HEK293 (cell line): Measurements from ENCODE around the gene LARP1.

Experiments used
- CTCF ChIA-PET: fragments of 350-600 bp; formaldehyde crosslinking; extraction: SDS; loops from one replicate; lab custom pipeline; 2021; ENCODE audit warnings: antibody characterized with exemption; lab: Yijun Ruan, JAX
- POLR2A ChIA-PET: fragments of 300-600 bp; formaldehyde crosslinking; extraction: SDS; loops from one replicate; lab custom pipeline; 2020; ENCODE audit warnings: antibody characterized with exemption, inconsistent platforms; lab: Yijun Ruan, JAX
- H3K27ac ChIP-seq: fragments of 200-500 bp; sonication (Bioruptor generic); 2 replicates; pipeline ENCODE4 v1.5.1; 2014; ENCODE audit warnings: low read depth, low read length, control low read depth, inconsistent platforms; ENCODE audit errors: extremely low read depth
- H3K36me3 ChIP-seq, 2 experiments: fragments of 200-500 bp in 1 of 2; sonication (Bioruptor generic) in 1 of 2; 1 replicate in 1 of 2; 2 replicates in 1 of 2; pipeline ENCODE4 v1.5.1; 2014 to 2017; ENCODE audit warnings: inconsistent platforms in 2 of 2, low read length in 2 of 2; ENCODE audit not compliant: control insufficient read depth in 2 of 2, insufficient read depth in 1 of 2
- H3K4me1 ChIP-seq: fragments of 200-500 bp; sonication (Bioruptor generic); 2 replicates; pipeline ENCODE4 v1.5.1; 2014; ENCODE audit warnings: mild to moderate bottlenecking, low read length, inconsistent platforms; ENCODE audit not compliant: control insufficient read depth, insufficient read depth
- H3K4me3 ChIP-seq: 2 replicates; pipeline ENCODE4 v1.5.1; 2011; ENCODE audit warnings: low read depth, mild to moderate bottlenecking, control low read depth, low read length, moderate library complexity
- H3K9me3 ChIP-seq: fragments of 200-500 bp; sonication (Bioruptor generic); 2 replicates; pipeline ENCODE4 v1.5.1; 2014; ENCODE audit warnings: low read depth, low read length, inconsistent platforms; ENCODE audit not compliant: control insufficient read depth, insufficient read depth
- GLIS2 ChIP-seq: fragments of 450-650 bp; formaldehyde crosslinking; IDR thresholded peaks from 2 replicates; pipeline ENCODE4 v1.5.1; 2016; ENCODE audit warnings: missing biosample characterization, missing genetic modification characterization
- KLF10 ChIP-seq: fragments of 450-650 bp; IDR thresholded peaks from 2 replicates; pipeline ENCODE4 v1.5.1; 2018; ENCODE audit warnings: missing biosample characterization, mild to moderate bottlenecking, missing genetic modification characterization
- KLF7 ChIP-seq: fragments of 450-650 bp; formaldehyde crosslinking; IDR thresholded peaks from 2 replicates; pipeline ENCODE4 v1.5.1; 2016; ENCODE audit warnings: missing biosample characterization, missing genetic modification characterization, borderline replicate concordance
- MEIS1 ChIP-seq: sonication (generic); formaldehyde crosslinking; IDR thresholded peaks from 2 replicates; pipeline ENCODE4 v1.8.1; 2022; ENCODE audit warnings: missing genetic modification reagents, mild to moderate bottlenecking, borderline replicate concordance
- RBAK ChIP-seq: fragments of 450-650 bp; formaldehyde crosslinking; IDR thresholded peaks from 2 replicates; pipeline ENCODE4 v1.5.1; 2016; ENCODE audit warnings: missing biosample characterization, missing genetic modification characterization
- ZFHX2 ChIP-seq: fragments of 450-650 bp; formaldehyde crosslinking; conservative IDR thresholded peaks from 2 replicates; pipeline ENCODE4 v1.5.1; 2016; ENCODE audit warnings: missing biosample characterization, missing genetic modification characterization
- ZNF121 ChIP-seq: fragments of 450-650 bp; formaldehyde crosslinking; IDR thresholded peaks from 2 replicates; pipeline ENCODE4 v1.5.1; 2016; ENCODE audit warnings: missing biosample characterization, missing genetic modification characterization
- ZNF292 ChIP-seq: fragments of 450-650 bp; formaldehyde crosslinking; IDR thresholded peaks from 2 replicates; pipeline ENCODE4 v1.5.1; 2016; ENCODE audit warnings: low read depth, missing biosample characterization, missing genetic modification characterization, borderline replicate concordance
- ZNF302 ChIP-seq: fragments of 450-650 bp; formaldehyde crosslinking; IDR thresholded peaks from 2 replicates; pipeline ENCODE4 v1.5.1; 2016; ENCODE audit warnings: missing biosample characterization, missing genetic modification characterization, low read depth
- ZNF366 ChIP-seq: fragments of 450-650 bp; formaldehyde crosslinking; conservative IDR thresholded peaks from 2 replicates; pipeline ENCODE4 v1.5.1; 2016; ENCODE audit warnings: missing biosample characterization, missing genetic modification characterization
- ZNF394 ChIP-seq: fragments of 450-650 bp; formaldehyde crosslinking; IDR thresholded peaks from 2 replicates; pipeline ENCODE4 v1.5.1; 2016; ENCODE audit warnings: missing biosample characterization, missing genetic modification characterization, mild to moderate bottlenecking, moderate library complexity, borderline replicate concordance
- ZNF433 ChIP-seq: fragments of 450-650 bp; formaldehyde crosslinking; IDR thresholded peaks from 2 replicates; pipeline ENCODE4 v1.5.1; 2016; ENCODE audit warnings: missing biosample characterization, missing genetic modification characterization, low read depth
- ZNF530 ChIP-seq: fragments of 450-650 bp; formaldehyde crosslinking; IDR thresholded peaks from 2 replicates; pipeline ENCODE4 v1.5.1; 2016; ENCODE audit warnings: low read depth, missing biosample characterization, missing genetic modification characterization
- ZNF600 ChIP-seq: fragments of 450-650 bp; formaldehyde crosslinking; IDR thresholded peaks from 2 replicates; pipeline ENCODE4 v1.5.1; 2016; ENCODE audit warnings: missing biosample characterization, missing genetic modification characterization
- ZSCAN30 ChIP-seq: fragments of 450-650 bp; IDR thresholded peaks from 2 replicates; pipeline ENCODE4 v1.5.1; 2018; ENCODE audit warnings: missing biosample characterization, mild to moderate bottlenecking, missing genetic modification characterization, moderate library complexity
- TF ChIP-seq, protein P1 (sequence below): fragments of 450-650 bp; formaldehyde crosslinking; IDR thresholded peaks from 2 replicates; pipeline ENCODE4 v1.5.1; 2016; ENCODE audit warnings: missing biosample characterization, missing genetic modification characterization
- TF ChIP-seq, protein P2 (sequence below): fragments of 450-650 bp; formaldehyde crosslinking; IDR thresholded peaks from 2 replicates; pipeline ENCODE4 v1.5.1; 2017; ENCODE audit warnings: missing biosample characterization, missing genetic modification characterization

The LARP1 gene

GRCh38 chr5:154764967-154765366 lies 9.8 kb downstream of the LARP1 start:
- no peaks in the 10 kb centered on the region; a peak in 1 of 3 replicates for H3K36me3 ChIP-seq
- peaks cover 42% of the 10 kb centered on the region for H3K4me1 ChIP-seq
- H3K4me3 ChIP-seq: no peak overlapping the region
- no peak for TF ChIP-seq RBAK (tag by site-specific recombination)
- TF ChIP-seq ZSCAN30 (tag by site-specific recombination): no peak
- no peak for TF ChIP-seq KLF10 (tag by site-specific recombination)
- 0 out of 2 replicates have a peak, but pooled peaks have one; percentile 25 for TF ChIP-seq ZNF600 (tag by site-specific recombination)
- TF ChIP-seq MEIS1 (CRISPR knock-in tag): no peak
- no peak for TF ChIP-seq ZNF433
- no peak for TF ChIP-seq ZFHX2
- 0 out of 2 replicates have a peak, but pooled peaks have one; percentile 14 for TF ChIP-seq ZNF366
- CTCF ChIA-PET: no interaction called here
- no peak overlapping the region for H3K27ac ChIP-seq
- no peaks in the 10 kb centered on the region for H3K9me3 ChIP-seq
- POLR2A ChIA-PET: no interaction called here

DNA sequence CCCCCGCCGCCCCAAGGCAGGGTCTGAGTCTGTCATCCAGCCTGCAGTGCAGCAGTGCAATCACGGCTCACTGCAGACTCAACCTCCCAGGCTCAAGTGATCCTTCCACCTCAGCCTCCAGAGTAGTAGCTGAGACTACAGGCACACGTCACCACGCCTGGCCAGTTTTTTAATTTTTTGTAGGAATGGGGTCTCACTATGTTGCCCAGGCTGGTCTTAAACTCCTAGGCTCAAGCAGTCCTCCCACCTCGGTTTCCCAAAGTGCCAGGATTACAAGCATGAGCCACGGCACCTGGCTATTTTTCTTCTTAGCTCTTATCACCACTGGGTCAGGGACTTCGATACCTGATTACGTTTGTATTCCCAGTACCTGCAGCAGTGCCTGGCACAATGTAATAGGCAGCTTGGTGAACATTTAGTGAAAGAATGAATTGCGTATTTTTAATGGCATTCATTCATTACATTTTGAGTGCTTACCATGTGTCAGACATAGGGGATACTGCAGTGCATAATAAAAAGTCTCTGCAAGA lies 10.3 kb downstream of the LARP1 start:
- Histone ChIP-seq H3K4me3 (no peak overlapping the region), H3K9me3 (no peaks in the 10 kb centered on the region), H3K36me3 (no peaks in the 10 kb centered on the region; a peak in 1 of 3 replicates), H3K4me1 (peaks cover 42% of the 10 kb centered on the region), H3K27ac (no peak overlapping the region)
- ChIA-PET CTCF (no interaction called here), POLR2A (no interaction called here)
- TF ChIP-seq ZNF302 (tag by site-specific recombination) (no peak), ZNF530 (tag by site-specific recombination) (no peak), ZNF121 (tag by site-specific recombination) (peak; percentile 93), ZNF394 (tag by site-specific recombination) (no peak), ZFHX2 (no peak), KLF7 (tag by site-specific recombination) (no peak), GLIS2 (tag by site-specific recombination) (no peak)
- TF ChIP-seq, protein P1, sequence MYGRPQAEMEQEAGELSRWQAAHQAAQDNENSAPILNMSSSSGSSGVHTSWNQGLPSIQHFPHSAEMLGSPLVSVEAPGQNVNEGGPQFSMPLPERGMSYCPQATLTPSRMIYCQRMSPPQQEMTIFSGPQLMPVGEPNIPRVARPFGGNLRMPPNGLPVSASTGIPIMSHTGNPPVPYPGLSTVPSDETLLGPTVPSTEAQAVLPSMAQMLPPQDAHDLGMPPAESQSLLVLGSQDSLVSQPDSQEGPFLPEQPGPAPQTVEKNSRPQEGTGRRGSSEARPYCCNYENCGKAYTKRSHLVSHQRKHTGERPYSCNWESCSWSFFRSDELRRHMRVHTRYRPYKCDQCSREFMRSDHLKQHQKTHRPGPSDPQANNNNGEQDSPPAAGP (tag by site-specific recombination): no peak

DNA sequence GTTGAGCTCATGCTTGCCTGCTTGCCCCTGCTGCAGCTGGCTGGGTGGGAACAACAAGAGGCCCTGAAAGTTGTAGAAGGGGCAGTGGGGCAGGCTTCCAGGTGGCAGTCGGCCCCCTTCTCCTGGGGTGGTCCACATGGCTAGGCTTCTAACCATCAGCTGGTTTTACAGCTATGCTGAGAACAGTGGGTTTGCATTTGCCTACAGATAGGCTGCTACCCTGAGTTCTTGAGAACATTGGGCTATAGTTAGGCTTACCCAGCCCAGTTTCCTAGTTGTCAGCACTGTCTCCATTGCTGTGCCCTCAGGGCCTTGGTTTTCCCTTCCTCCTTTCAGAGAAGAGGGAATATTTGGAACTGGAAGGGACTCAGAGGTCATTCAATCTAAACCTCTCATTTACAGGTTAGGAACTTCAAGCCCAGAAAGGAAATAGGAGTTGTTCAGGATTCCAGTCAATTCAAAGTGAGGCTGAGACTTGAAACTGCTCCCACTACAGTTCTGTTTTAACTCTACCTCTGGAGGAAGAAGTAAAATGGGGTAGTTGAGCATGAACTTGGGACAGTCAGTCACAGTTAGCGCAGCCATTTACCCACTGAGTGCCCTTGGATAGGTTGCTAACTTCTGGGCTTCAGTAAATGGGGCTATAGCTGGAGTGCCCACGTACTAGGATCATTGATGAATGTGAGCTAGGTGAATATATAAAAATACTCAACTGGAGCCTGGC lies 11.5 kb downstream of the LARP1 start:
- Histone ChIP-seq H3K9me3 (no peaks in the 10 kb centered on the region), H3K36me3 (no peaks in the 10 kb centered on the region; a peak in 1 of 3 replicates), H3K27ac (no peak overlapping the region), H3K4me3 (no peak overlapping the region), H3K4me1 (peaks cover 39% of the 10 kb centered on the region)
- TF ChIP-seq, protein P2, sequence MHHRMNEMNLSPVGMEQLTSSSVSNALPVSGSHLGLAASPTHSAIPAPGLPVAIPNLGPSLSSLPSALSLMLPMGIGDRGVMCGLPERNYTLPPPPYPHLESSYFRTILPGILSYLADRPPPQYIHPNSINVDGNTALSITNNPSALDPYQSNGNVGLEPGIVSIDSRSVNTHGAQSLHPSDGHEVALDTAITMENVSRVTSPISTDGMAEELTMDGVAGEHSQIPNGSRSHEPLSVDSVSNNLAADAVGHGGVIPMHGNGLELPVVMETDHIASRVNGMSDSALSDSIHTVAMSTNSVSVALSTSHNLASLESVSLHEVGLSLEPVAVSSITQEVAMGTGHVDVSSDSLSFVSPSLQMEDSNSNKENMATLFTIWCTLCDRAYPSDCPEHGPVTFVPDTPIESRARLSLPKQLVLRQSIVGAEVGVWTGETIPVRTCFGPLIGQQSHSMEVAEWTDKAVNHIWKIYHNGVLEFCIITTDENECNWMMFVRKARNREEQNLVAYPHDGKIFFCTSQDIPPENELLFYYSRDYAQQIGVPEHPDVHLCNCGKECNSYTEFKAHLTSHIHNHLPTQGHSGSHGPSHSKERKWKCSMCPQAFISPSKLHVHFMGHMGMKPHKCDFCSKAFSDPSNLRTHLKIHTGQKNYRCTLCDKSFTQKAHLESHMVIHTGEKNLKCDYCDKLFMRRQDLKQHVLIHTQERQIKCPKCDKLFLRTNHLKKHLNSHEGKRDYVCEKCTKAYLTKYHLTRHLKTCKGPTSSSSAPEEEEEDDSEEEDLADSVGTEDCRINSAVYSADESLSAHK (tag by site-specific recombination): 0 out of 2 replicates have a peak, but pooled peaks have one; percentile 30
- no peak for TF ChIP-seq ZNF292
- CTCF ChIA-PET: no interaction called here
- POLR2A ChIA-PET: interaction anchor here (1.0 to 1.2 kb wide), 2 partner anchors 8 to 12 kb away, joined by 4 to 5 read pairs; no protein-coding TSS in a partner anchor
